Measurements from ENCODE around the gene LSMEM2.
"Not testable (repeated sequence)": the region's sequence is repeated elsewhere in the genome, so short reads cannot be mapped to it uniquely, and the experiment has no call there.

LSMEM2 gene

GRCh38 chr3:50266017-50266416 is 12.9 kb upstream of the LSMEM2 start:
- DNase-seq: no peak

GRCh38 chr3:50266836-50267235 is 12.1 kb upstream of the LSMEM2 start:
- no peak for DNase-seq

DNA sequence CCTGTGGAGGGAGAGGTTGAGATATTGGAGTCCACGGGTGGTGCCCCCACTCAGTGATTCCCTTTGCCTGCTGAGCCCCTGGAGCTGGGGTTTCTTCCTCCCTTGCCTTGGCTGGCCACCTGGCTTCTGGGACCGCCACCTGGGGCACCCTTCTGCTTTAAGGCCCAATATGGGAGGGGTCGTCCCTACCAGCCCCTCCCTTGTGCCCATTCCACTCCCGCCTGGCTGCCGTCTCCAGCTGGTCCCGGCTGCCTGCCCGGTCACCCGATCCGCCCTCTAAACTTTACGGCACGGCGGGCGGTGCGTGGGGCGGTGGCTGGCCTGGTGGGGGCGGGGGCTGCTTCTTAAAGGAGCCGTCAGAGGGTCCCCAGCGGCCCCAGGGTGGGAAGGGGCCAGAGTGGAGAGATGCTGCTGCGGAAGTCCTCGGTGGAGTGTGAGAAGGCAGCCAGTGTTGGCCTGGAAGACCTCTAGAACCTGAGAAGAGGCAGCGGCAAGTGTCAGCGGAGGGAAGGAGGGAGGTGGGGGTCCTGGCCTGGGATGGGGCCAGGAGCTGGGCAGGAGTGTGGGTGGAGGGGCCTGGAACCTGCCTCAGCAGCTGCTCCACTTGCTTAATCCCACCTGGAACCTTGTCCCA is 11.5 kb upstream of the LSMEM2 start:
- no peak for DNase-seq

- no peak for DNase-seq
Observed at GRCh38 chr3:50268276-50268675, 10.6 kb upstream of the LSMEM2 start.

- DNase-seq: no peak
Observed at GRCh38 chr3:50268703-50269451, 10.0 kb upstream of the LSMEM2 start, which contains the start of gene SEMA3B. TSS of gene SEMA3B (plus strand) at chr3:50269147. CDS start at chr3:50269241, 94 bp downstream.

- DNase-seq: no peak
Observed at GRCh38 chr3:50269460-50269859, 9.4 kb upstream of the LSMEM2 start.

DNA sequence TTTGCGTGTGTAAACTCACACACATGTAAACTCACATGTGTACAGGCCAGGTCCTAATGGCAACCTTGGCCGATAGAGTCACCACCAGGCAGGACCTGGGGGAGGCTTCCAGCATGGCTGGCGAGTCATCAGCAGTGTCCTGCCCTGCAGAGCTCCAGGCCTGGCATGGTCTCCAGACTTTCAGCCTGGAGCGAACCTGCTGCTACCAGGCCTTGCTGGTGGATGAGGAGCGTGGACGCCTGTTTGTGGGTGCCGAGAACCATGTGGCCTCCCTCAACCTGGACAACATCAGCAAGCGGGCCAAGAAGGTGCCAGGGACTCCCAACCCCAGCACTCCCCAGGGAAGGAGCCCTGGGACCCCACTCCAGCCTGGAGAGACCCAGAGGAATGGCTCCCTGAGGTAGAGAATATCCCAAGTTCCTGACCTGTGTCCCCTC is 8.9 kb upstream of the LSMEM2 start:
- DNase-seq: no peak

GRCh38 chr3:50270422-50271224 is 8.3 kb upstream of the LSMEM2 start:
- DNase-seq: no peak

- no peak for DNase-seq
Observed at GRCh38 chr3:50271314-50271936, 7.5 kb upstream of the LSMEM2 start.

- not testable (repeated sequence) for DNase-seq
Observed at GRCh38 chr3:50272538-50272910, 6.4 kb upstream of the LSMEM2 start.

DNA sequence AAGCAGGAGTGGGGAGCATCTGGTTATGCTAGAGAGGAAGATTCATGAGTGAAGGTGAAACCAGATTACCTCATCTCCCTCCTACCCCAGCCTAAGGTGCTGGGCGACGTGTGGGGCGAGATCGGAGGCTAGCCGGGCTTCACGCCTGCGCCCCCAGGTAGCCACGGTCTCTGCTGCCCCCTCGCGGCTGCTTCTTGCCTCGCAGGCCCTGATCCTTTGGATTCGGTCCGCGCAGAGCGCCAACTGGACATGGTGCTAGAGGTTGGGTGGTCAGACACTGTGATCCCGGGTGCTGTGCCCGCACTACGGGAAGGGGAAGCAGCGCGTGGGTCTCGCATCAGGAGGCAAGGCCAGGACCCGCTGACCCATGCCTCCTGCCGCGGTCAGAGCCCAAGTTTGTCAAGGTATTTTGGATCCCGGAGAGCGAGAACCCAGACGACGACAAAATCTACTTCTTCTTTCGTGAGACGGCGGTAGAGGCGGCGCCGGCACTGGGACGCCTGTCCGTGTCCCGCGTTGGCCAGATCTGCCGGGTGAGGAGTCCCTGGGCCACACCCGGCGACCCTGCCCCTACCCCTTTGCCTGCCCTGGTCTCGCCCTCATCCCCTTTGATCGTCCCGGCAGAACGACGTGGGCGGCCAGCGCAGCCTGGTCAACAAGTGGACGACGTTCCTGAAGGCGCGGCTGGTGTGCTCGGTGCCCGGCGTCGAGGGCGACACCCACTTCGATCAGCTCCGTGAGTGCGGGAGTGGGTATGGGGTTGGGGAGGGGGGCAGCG is 5.8 kb upstream of the LSMEM2 start:
- peak; percentile 96 for DNase-seq

DNA sequence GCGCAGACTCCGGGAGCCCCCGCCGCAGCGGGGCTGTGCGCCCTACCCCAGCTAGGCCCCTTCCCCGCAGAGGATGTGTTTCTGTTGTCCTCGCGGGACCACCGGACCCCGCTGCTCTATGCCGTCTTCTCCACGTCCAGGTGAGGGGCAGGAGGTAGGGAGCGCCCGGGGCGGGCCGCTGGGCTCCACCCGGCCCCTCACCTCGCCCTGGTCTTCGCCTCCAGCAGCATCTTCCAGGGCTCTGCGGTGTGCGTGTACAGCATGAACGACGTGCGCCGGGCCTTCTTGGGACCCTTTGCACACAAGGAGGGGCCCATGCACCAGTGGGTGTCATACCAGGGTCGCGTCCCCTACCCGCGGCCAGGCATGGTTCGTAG is 5.2 kb upstream of the LSMEM2 start:
- no peak for DNase-seq

- DNase-seq: peak; percentile 90
Observed at GRCh38 chr3:50274371-50275104, 4.3 kb upstream of the LSMEM2 start.

DNA sequence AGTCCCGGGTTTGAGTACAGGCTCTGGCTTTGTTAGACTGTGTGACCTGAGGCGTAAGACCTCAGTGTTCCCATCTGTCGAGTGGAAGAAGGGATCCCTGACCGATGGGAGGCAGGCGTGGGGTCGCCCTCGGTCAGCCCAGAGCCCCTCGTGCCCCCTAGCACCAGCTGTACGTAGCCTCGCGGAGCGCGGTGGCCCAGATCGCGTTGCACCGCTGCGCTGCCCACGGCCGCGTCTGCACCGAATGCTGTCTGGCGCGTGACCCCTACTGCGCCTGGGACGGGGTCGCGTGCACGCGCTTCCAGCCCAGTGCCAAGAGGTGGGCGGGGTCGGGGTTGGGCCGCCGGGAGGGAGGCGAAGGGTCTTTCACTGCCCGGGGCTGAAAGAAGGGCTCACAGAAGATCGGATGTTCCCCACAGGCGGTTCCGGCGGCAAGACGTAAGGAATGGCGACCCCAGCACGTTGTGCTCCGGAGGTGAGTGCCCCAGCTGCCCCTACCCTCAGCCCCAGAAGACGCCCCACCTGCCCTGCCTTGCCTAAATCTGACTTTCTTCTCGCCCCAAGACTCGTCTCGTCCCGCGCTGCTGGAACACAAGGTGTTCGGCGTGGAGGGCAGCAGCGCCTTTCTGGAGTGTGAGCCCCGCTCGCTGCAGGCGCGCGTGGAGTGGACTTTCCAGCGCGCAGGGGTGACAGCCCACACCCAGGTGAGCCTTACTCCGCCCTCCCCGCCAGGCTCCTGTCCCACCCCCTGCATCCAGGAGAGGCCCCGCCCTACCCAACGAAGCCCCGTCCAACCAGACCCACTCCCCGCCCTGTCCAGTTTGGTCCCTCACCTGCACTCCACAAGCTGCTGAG is 3.5 kb upstream of the LSMEM2 start:
- no peak for DNase-seq

DNA sequence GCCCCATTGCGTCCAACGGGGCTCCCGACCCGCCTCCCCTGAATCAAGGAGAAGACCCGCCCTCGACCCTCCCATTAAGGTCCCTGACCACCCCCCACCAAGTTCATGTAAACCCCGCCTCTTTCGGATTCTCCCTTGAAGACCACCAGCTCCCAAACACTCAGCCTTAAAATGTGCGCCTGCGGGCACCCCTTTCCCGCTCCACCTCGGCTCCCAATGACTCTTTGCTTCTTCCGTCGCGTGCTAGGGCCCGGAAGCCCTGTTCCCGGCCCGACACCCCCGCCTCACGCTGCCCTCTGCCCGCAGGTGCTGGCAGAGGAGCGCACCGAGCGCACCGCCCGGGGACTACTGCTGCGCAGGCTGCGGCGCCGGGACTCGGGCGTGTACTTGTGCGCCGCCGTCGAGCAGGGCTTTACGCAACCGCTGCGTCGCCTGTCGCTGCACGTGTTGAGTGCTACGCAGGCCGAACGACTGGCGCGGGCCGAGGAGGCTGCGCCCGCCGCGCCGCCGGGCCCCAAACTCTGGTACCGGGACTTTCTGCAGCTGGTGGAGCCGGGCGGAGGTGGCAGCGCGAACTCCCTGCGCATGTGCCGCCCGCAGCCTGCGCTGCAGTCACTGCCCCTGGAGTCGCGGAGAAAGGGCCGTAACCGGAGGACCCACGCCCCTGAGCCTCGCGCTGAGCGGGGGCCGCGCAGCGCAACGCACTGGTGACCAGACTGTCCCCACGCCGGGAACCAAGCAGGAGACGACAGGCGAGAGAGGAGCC is 2.7 kb upstream of the LSMEM2 start:
- DNase-seq: peak; percentile 73

GRCh38 chr3:50276762-50277101 is 2.2 kb upstream of the LSMEM2 start:
- no peak for DNase-seq

- no peak for DNase-seq
Observed at GRCh38 chr3:50278123-50278879, 586 bp upstream of the LSMEM2 start.

DNA sequence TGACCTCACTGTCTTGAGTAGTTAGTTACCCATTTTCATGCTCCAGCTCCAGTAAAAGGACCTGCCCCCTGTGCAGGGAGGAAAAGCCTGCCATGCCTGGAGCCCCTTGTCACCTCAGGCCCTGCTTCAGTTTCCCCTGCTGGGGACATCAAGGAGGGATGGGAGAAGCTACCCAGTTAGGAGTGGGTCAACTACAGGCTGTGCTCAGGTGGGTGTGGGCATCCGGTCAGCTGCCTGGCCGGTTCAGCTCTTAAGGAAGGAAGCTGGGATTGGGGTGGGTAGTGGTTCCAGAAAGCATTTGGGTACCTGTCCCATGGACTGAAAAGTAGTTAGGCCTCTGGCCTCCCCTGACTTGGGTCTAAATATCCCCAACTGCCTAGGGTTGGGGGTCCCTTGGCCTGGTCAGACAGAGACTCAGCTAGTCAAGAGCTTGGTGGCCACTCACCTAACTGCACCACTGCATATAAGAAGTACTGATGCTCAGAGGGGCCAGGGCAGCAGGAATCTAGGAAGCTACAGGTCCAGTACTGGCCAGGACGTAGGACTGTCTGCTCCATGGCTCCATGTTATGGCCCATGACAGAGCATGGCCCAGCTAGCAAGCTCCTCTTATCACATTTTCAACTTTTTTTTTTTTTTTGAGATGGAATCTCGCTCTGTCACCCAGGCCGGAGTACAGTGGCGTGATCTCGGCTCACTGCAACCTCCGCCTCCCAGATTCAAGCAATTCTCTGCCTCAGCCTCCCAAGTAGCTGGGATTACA is 549 bp downstream of the LSMEM2 start:
- no peak for DNase-seq

DNA sequence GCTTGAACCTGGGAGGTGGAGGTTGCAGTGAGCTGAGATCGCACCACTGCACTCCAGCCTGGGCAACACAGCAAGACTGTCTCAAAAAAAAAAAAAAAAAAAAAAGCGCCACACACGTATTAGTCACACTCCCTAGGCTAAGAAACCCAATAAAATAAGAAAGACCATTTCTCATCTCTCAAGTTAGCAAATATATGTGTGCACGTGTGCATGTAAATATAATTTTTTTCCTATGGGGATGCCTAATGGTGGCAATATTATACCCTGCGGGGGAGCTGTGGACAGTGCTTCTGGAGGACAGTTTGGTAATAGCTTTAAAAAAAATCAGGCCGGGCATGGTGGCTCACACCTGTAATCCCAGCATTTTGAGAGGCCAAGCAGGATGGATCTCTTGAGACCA is 5.2 kb downstream of the LSMEM2 start:
- not testable (repeated sequence) for DNase-seq

All from activated effector memory CD4-positive, alpha-beta T cell treated with anti-CD3 and anti-CD28 coated beads, Interleukin-2, amount 50 U/mL, for 16 hours (primary cell).